ENCODE measurements around the gene TBX21. TPM values are rescaled to one million over a fixed set of nuclear protein-coding genes. Genes with fewer than 3 reads are reported as not detected.

The TBX21 gene
- total RNA-seq, 2 experiments from 2014 or later: 10.6 to 12.3 TPM

DNA sequence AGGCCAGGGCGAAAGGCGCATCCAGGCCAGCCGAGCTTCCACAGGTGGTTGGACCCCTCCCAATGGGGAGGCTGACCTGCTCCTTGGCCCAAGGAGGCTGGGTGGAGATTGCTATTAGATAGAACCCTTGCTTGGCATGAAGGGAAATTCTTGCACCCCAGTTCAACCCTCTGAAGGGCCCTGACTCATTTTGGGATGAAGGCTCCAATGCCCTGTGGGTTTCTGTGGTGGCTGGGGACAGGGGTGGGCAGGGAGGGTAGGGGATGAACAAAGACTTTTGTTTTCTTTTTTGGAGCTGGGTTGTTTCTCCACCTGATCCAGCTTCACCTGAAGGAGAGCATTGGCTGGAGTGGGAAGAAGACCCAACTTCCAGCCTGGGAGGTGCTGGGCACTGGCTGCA is 16.7 kb upstream of the TBX21 start:
- ChIA-PET CTCF (no interaction called here), POLR2A (no interaction called here)
- Histone ChIP-seq H3K4me3 (ENCODE audit: low read length) (no peak overlapping the region), H3K4me1 (ENCODE audit: insufficient read depth, low read length) (peaks cover 98% of the 10 kb centered on the region), H3K9me3 (ENCODE audit: control insufficient read depth in 1 of 2, insufficient read depth in 1 of 2, low read length in 2 of 2) (no peaks in the 10 kb centered on the region), H3K36me3 (ENCODE audit: insufficient read depth, low read length) (no peaks in the 10 kb centered on the region), H3K27ac (ENCODE audit: low read depth in 1 of 2, low read length in 2 of 2) (no peak overlapping the region), H3K27me3 (ENCODE audit: control insufficient read depth in 1 of 2, insufficient read depth in 2 of 2, low read length in 2 of 2) (no peaks in the 10 kb centered on the region)
- Mint-ChIP-seq H3K4me1 (ENCODE audit: low read depth) (peaks cover 66% of the 10 kb centered on the region), H3K27me3 (peaks cover 9% of the 10 kb centered on the region), H3K4me3 (no peak overlapping the region), H3K27ac (no peak overlapping the region), H3K36me3 (ENCODE audit: low read depth) (no peaks in the 10 kb centered on the region), H3K9me3 (no peaks in the 10 kb centered on the region)
- no peak for TF ChIP-seq CTCF (IDR thresholded peaks at IDR 0.05)
- ATAC-seq (ENCODE audit: poor library complexity) (no peak), DNase-seq (no peak)
- intact Hi-C loops (cut with DNase I, micrococcal nuclease): no loop called here

GRCh38 chr17:47717261-47717697 is 15.8 kb upstream of the TBX21 start:
- ATAC-seq (ENCODE audit: poor library complexity) (peak; percentile 37), DNase-seq (peak in 3 of 14 experiments; percentile 22 to 61 (median 40))
- H3K9me3 ChIP-seq (ENCODE audit: control insufficient read depth in 1 of 2, insufficient read depth in 1 of 2, low read length in 2 of 2): no peaks in the 10 kb centered on the region
- ChIA-PET CTCF (interaction anchor here (1.1 to 3.3 kb wide), 2 partner anchors 15 to 20 kb away, joined by 3 to 14 read pairs; partner anchors contain the start of gene TBX21), POLR2A (interaction anchor here (1.4 kb wide), 1 partner anchor 53 kb away, joined by 5 read pairs; no protein-coding TSS in a partner anchor)
- H3K4me1 ChIP-seq (ENCODE audit: insufficient read depth, low read length): peaks cover 99% of the 10 kb centered on the region
- H3K27me3 ChIP-seq (ENCODE audit: control insufficient read depth in 1 of 2, insufficient read depth in 2 of 2, low read length in 2 of 2): peaks cover 0 to 6% of the 10 kb centered on the region in 2 experiments
- no peak overlapping the region for H3K27ac Mint-ChIP-seq
- no peak overlapping the region for H3K27ac ChIP-seq (ENCODE audit: low read depth in 1 of 2, low read length in 2 of 2)
- H3K27me3 Mint-ChIP-seq: peaks cover 15% of the 10 kb centered on the region
- peak; percentile 43 for TF ChIP-seq CTCF (IDR thresholded peaks at IDR 0.05)
- no peak overlapping the region for H3K4me3 Mint-ChIP-seq
- peaks cover 68% of the 10 kb centered on the region for H3K4me1 Mint-ChIP-seq (ENCODE audit: low read depth)
- intact Hi-C loops (cut with DNase I, micrococcal nuclease): loop anchor here in 1 of 2 experiments (1.0 kb wide), 1 partner anchor 53 kb away; no protein-coding TSS in a partner anchor
- H3K36me3 ChIP-seq (ENCODE audit: insufficient read depth, low read length): no peaks in the 10 kb centered on the region
- H3K9me3 Mint-ChIP-seq: no peaks in the 10 kb centered on the region
- H3K36me3 Mint-ChIP-seq (ENCODE audit: low read depth): no peaks in the 10 kb centered on the region
- no peak overlapping the region for H3K4me3 ChIP-seq (ENCODE audit: low read length)

DNA sequence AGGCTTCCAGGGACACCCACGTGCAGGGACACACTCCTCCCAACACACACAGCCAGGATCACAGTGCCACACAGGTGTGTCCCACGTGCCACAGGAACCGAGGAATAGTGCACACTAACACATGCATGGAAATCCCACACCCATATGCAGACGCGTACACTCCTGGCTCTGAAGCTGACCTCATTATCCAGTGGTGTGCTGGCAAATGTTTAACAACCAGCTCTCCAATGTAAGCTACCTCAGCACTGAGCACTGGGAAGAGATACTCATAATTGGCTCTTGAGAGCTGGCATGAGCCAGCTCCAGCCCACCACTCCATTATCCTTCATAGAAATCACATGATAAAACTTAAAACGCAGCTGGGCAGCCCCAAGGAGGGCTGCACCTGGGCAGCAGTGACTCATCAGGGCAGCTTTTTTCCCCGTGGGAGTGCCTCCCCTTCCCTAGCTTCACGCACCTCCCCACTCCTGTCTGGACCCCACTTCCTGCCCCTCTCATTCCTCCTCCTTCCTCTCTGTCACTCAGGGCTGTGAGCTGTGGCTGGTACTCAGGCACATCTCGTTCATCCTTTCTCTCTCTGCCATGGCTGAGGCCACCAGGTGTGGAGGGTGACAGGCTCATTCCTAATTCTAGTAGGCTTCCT is 14.9 kb upstream of the TBX21 start:
- Mint-ChIP-seq H3K4me3 (no peak overlapping the region), H3K27ac (no peak overlapping the region), H3K36me3 (ENCODE audit: low read depth) (no peaks in the 10 kb centered on the region), H3K27me3 (peaks cover 15% of the 10 kb centered on the region), H3K4me1 (ENCODE audit: low read depth) (peaks cover 63% of the 10 kb centered on the region), H3K9me3 (no peaks in the 10 kb centered on the region)
- peak in 1 of 14 experiments; percentile 42 for DNase-seq
- ChIA-PET POLR2A (interaction anchor here (1.4 to 2.5 kb wide), 4 partner anchors 15 to 68 kb away, joined by 5 to 12 read pairs (median 8); partner anchors contain the start of genes KPNB1 and TBX21), CTCF (interaction anchor here (1.1 to 3.3 kb wide), 2 partner anchors 15 to 20 kb away, joined by 3 to 14 read pairs; partner anchors contain the start of gene TBX21)
- TF ChIP-seq CTCF (IDR thresholded peaks at IDR 0.05): no peak
- intact Hi-C loops (cut with DNase I, micrococcal nuclease): loop anchor here (1.0 kb wide), 2 partner anchors 19 to 54 kb away; no protein-coding TSS in a partner anchor
- Histone ChIP-seq H3K36me3 (ENCODE audit: insufficient read depth, low read length) (no peaks in the 10 kb centered on the region), H3K27me3 (ENCODE audit: control insufficient read depth in 1 of 2, insufficient read depth in 2 of 2, low read length in 2 of 2) (peaks cover 0 to 6% of the 10 kb centered on the region in 2 experiments), H3K9me3 (ENCODE audit: control insufficient read depth in 1 of 2, insufficient read depth in 1 of 2, low read length in 2 of 2) (no peaks in the 10 kb centered on the region), H3K4me1 (ENCODE audit: insufficient read depth, low read length) (peaks cover 93% of the 10 kb centered on the region), H3K4me3 (ENCODE audit: low read length) (no peak overlapping the region), H3K27ac (ENCODE audit: low read depth in 1 of 2, low read length in 2 of 2) (no peak overlapping the region)
- ATAC-seq (ENCODE audit: poor library complexity): no peak

Measured in CD4-positive, alpha-beta T cell (primary cell).